22Rv1 (cell line): Measurements from ENCODE around the gene KLHL1.

Experiments
- CTCF ChIP-seq: fragments of 450-650 bp; IDR thresholded peaks from 2 replicates; pipeline ENCODE4 v1.5.1; 2017; ENCODE audit warnings: mild to moderate bottlenecking
- ZFX ChIP-seq: fragments of 450-650 bp; IDR thresholded peaks from 2 replicates; pipeline ENCODE4 v1.6.1; 2017; ENCODE audit warnings: antibody characterized with exemption, borderline replicate concordance

DNA sequence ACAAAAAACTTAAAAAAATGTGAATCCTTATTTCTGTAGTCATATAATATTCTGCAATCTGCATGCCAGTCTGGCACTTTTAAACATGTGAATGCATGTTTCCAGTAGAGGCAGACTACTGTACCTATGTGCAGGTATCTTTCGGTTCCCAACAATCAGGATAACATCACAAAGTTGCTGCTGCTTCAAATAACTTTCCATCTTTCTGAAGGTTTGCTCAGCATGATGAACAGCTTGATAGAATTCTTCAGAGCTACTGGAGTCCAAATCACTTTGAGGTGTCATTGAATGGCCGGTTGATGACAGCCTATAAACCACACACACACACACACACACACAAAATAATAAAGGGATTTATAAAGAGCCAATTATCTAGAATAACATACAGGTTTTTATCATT lies 132.8 kb downstream of the KLHL1 start:
- TF ChIP-seq CTCF (no peak), ZFX (no peak)
